ENCODE data around the gene RPL14.

GRCh38 chr3:40477666-40478065, 20.5 kb downstream of the RPL14 start:
- no peak for TF ChIP-seq POLR2A (IDR thresholded peaks at IDR 0.05; ENCODE audit: low read depth, low read length)
- TF ChIP-seq POLR2AphosphoS5 (IDR thresholded peaks at IDR 0.05; ENCODE audit: low read depth, low read length): no peak
